ENCODE data around the gene TCF19.

GRCh38 chr6:31113861-31114540, 44.4 kb upstream of the TCF19 start:
- TF ChIP-seq CTCF (IDR thresholded peaks at IDR 0.05; ENCODE audit: low read depth, low read length) (no peak), EZH2phosphoT487 (IDR thresholded peaks at IDR 0.05; ENCODE audit: low read depth) (no peak)

All from OCI-LY3 (cell line).